Astrocyte (in vitro differentiated cells and primary cell): ENCODE measurements around the gene OCA2. TPM values are rescaled to one million over a fixed set of nuclear protein-coding genes. Genes with fewer than 3 reads are reported as not detected.
"Not testable (repeated sequence)": the region's sequence is repeated elsewhere in the genome, so short reads cannot be mapped to it uniquely, and the experiment has no call there.

ENCODE experiments used
- DNase-seq: peaks from one replicate; pipeline ENCODE4 v3.0.0-alpha.2; 2010; ENCODE audit warnings: low read depth
- FAIRE-seq: peaks from 2 replicates; lab custom pipeline; 2011; peaks lifted over from hg19 to GRCh38; lab: Jason Lieb, UNC
- H2AFZ ChIP-seq: 2 replicates; pipeline ENCODE4 v1.6.0; 2012; ENCODE audit warnings: low read depth, low read length, inconsistent platforms
- H3K27ac ChIP-seq: 2 replicates; pipeline ENCODE4 v1.5.1; 2011; ENCODE audit warnings: low read depth, low read length, inconsistent platforms
- H3K27me3 ChIP-seq: 2 replicates; pipeline ENCODE4 v1.6.0; 2011; ENCODE audit warnings: low read length, inconsistent platforms; ENCODE audit not compliant: insufficient read depth
- H3K36me3 ChIP-seq: 2 replicates; pipeline ENCODE4 v1.5.1; 2011; ENCODE audit warnings: low read length, inconsistent platforms; ENCODE audit not compliant: insufficient read depth
- H3K4me1 ChIP-seq: 2 replicates; pipeline ENCODE4 v1.5.1; 2011; ENCODE audit warnings: low read length, inconsistent platforms; ENCODE audit not compliant: insufficient read depth
- H3K4me2 ChIP-seq: 2 replicates; pipeline ENCODE4 v1.6.0; 2012; ENCODE audit warnings: low read length, inconsistent platforms
- H3K4me3 ChIP-seq: 2 replicates; pipeline ENCODE4 v1.5.1; 2011; ENCODE audit warnings: low read depth, mild to moderate bottlenecking, low read length, inconsistent platforms; ENCODE audit not compliant: insufficient read depth
- H3K79me2 ChIP-seq: 2 replicates; pipeline ENCODE4 v1.6.0; 2012; ENCODE audit warnings: mild to moderate bottlenecking, low read length, inconsistent platforms; ENCODE audit not compliant: insufficient read depth
- H3K9ac ChIP-seq: 2 replicates; pipeline ENCODE4 v1.6.0; 2012; ENCODE audit warnings: mild to moderate bottlenecking, low read length, inconsistent platforms
- H3K9me3 ChIP-seq: 2 replicates; pipeline ENCODE4 v1.5.1; 2012; ENCODE audit warnings: low read depth, mild to moderate bottlenecking, low read length, inconsistent platforms; ENCODE audit not compliant: insufficient read depth
- H4K20me1 ChIP-seq: 2 replicates; pipeline ENCODE4 v1.6.0; 2012; ENCODE audit warnings: low read length, inconsistent platforms; ENCODE audit not compliant: insufficient read depth
- H3K27ac Mint-ChIP-seq: one replicate; pipeline ENCODE4 v1.8.0; 2021; ENCODE audit warnings: mild to moderate bottlenecking, mixed read lengths; ENCODE audit not compliant: unreplicated experiment
- H3K27me3 Mint-ChIP-seq: one replicate; pipeline ENCODE4 v1.8.0; 2021; ENCODE audit warnings: low read depth, mixed read lengths; ENCODE audit not compliant: unreplicated experiment
- H3K36me3 Mint-ChIP-seq: one replicate; pipeline ENCODE4 v1.8.0; 2021; ENCODE audit warnings: low read depth, mixed read lengths; ENCODE audit not compliant: unreplicated experiment
- H3K4me1 Mint-ChIP-seq: one replicate; pipeline ENCODE4 v1.8.0; 2021; ENCODE audit warnings: low read depth, mixed read lengths; ENCODE audit not compliant: unreplicated experiment
- H3K4me3 Mint-ChIP-seq: one replicate; pipeline ENCODE4 v1.8.0; 2021; ENCODE audit warnings: mild to moderate bottlenecking, moderate library complexity, mixed read lengths; ENCODE audit not compliant: unreplicated experiment
- H3K9me3 Mint-ChIP-seq: one replicate; pipeline ENCODE4 v1.8.0; 2021; ENCODE audit warnings: mild to moderate bottlenecking, mixed read lengths; ENCODE audit not compliant: unreplicated experiment
- EZH2 ChIP-seq: IDR thresholded peaks from 2 replicates; pipeline ENCODE4 v1.6.1; 2012; ENCODE audit warnings: mild to moderate bottlenecking, low read length, inconsistent platforms; ENCODE audit not compliant: insufficient read depth
- total RNA-seq: library from RNA; stranded (reverse); gene quantifications from 2 replicates; pipeline ENCODE4 v1.2.1, GENCODE V29; 2021
- TF ChIP-seq, protein P1 (sequence below): IDR thresholded peaks from 2 replicates; pipeline ENCODE4 v1.5.1; 2011; ENCODE audit warnings: low read depth, mild to moderate bottlenecking, inconsistent platforms, low read length, moderate library complexity; ENCODE audit not compliant: insufficient read depth

Gene OCA2
- total RNA-seq, 1 donor from 2014 or later, result 2.9 TPM

DNA sequence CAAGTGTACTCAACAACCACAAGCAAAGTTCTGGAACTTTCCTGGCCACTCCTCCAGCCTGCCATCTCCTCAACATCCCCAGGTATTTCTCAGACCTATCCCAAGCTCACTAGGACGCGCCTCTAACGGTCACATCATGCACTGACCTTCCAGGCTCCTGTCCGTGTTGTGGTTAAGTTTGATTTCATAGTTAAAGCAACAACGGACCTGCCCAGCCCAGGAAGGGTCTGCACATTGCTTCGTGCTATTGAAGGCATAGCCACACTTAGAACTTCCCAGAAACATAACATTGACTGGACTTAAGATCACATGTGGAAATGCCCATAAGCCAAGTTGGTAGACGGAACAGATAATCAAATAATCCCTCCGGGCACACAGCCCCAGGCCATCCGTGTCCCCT is 85.1 kb downstream of the OCA2 start:
- Histone ChIP-seq H3K4me3 (no peak overlapping the region), H4K20me1 (no peaks in the 10 kb centered on the region), H3K9ac (no peak overlapping the region), H2AFZ (no peak overlapping the region), H3K9me3 (no peaks in the 10 kb centered on the region), H3K36me3 (no peaks in the 10 kb centered on the region), H3K27ac (no peak overlapping the region), H3K4me1 (no peaks in the 10 kb centered on the region), H3K27me3 (no peaks in the 10 kb centered on the region), H3K79me2 (no peaks in the 10 kb centered on the region), H3K4me2 (no peak overlapping the region)
- H3K4me1 Mint-ChIP-seq, result no peaks in the 10 kb centered on the region
- TF ChIP-seq EZH2, result no peak
- TF ChIP-seq, protein P1, sequence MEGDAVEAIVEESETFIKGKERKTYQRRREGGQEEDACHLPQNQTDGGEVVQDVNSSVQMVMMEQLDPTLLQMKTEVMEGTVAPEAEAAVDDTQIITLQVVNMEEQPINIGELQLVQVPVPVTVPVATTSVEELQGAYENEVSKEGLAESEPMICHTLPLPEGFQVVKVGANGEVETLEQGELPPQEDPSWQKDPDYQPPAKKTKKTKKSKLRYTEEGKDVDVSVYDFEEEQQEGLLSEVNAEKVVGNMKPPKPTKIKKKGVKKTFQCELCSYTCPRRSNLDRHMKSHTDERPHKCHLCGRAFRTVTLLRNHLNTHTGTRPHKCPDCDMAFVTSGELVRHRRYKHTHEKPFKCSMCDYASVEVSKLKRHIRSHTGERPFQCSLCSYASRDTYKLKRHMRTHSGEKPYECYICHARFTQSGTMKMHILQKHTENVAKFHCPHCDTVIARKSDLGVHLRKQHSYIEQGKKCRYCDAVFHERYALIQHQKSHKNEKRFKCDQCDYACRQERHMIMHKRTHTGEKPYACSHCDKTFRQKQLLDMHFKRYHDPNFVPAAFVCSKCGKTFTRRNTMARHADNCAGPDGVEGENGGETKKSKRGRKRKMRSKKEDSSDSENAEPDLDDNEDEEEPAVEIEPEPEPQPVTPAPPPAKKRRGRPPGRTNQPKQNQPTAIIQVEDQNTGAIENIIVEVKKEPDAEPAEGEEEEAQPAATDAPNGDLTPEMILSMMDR, result no peak
- H3K27me3 Mint-ChIP-seq, result peaks cover 12% of the 10 kb centered on the region
- no peak for DNase-seq
- H3K36me3 Mint-ChIP-seq, result no peaks in the 10 kb centered on the region
- no peak overlapping the region for H3K4me3 Mint-ChIP-seq
- FAIRE-seq, result no peak
- H3K9me3 Mint-ChIP-seq, result peaks cover 6% of the 10 kb centered on the region
- no peak overlapping the region for H3K27ac Mint-ChIP-seq

DNA sequence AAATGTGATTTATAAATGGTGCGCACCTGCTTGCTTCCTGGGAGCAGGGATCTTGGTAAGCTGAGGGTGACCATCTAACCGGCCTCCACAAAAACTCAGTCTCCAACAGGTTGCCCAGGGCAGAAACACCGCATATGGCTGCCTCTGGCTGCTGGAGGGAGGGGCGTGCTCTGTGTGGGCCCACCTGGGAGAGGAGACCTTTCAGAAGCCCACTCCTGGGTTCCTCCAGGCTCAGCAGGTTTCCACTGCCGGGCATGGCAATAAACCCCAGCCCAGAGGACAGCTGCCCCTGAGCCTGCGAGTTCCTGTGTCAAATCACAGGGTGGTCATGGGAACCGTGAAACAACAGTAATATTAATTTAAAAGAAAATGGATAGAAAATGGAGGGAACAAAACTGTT is 85.6 kb downstream of the OCA2 start:
- Mint-ChIP-seq H3K27ac (no peak overlapping the region), H3K27me3 (peaks cover 7% of the 10 kb centered on the region), H3K9me3 (peaks cover 6% of the 10 kb centered on the region), H3K36me3 (peaks cover 1% of the 10 kb centered on the region), H3K4me1 (no peaks in the 10 kb centered on the region), H3K4me3 (no peak overlapping the region)
- no peaks in the 10 kb centered on the region for H3K36me3 ChIP-seq
- H3K9ac ChIP-seq, result no peak overlapping the region
- H3K79me2 ChIP-seq, result no peaks in the 10 kb centered on the region
- no peak overlapping the region for H2AFZ ChIP-seq
- no peak for TF ChIP-seq EZH2
- TF ChIP-seq, protein P1, result no peak
- H4K20me1 ChIP-seq, result no peaks in the 10 kb centered on the region
- DNase-seq (no peak), FAIRE-seq (no peak)
- no peak overlapping the region for H3K4me3 ChIP-seq
- no peaks in the 10 kb centered on the region for H3K27me3 ChIP-seq
- no peaks in the 10 kb centered on the region for H3K4me1 ChIP-seq
- H3K9me3 ChIP-seq, result no peaks in the 10 kb centered on the region
- H3K27ac ChIP-seq, result no peak overlapping the region
- no peak overlapping the region for H3K4me2 ChIP-seq

DNA sequence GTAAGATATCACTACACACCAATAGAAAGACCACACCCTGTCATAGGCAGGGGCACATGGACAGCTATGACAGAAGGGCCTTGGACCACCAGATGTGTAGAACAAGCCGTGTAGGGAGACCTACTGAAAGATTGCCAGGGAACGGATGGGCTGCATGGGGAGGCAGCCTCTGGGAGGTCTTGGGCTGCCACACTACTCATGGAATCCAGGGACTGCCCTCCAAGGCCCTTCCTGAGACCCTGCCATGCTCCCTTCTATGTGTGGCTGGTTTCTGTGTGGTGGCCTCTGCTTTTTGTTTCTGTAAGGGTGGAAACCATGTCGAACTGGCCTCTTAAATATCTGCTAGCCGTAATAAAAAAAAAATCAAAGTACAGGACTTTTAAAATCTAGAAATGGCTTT is 86.9 kb downstream of the OCA2 start:
- no peak overlapping the region for H3K4me2 ChIP-seq
- no peak for TF ChIP-seq EZH2
- TF ChIP-seq, protein P1, result no peak
- H3K4me1 Mint-ChIP-seq, result no peaks in the 10 kb centered on the region
- peaks cover 2% of the 10 kb centered on the region for H3K36me3 Mint-ChIP-seq
- H2AFZ ChIP-seq, result no peak overlapping the region
- FAIRE-seq, result no peak
- no peak overlapping the region for H3K27ac ChIP-seq
- H3K27me3 ChIP-seq, result no peaks in the 10 kb centered on the region
- H3K4me1 ChIP-seq, result no peaks in the 10 kb centered on the region
- no peak overlapping the region for H3K4me3 ChIP-seq
- H3K79me2 ChIP-seq, result no peaks in the 10 kb centered on the region
- no peaks in the 10 kb centered on the region for H4K20me1 ChIP-seq
- DNase-seq, result no peak
- peaks cover 4% of the 10 kb centered on the region for H3K27me3 Mint-ChIP-seq
- no peak overlapping the region for H3K27ac Mint-ChIP-seq
- no peaks in the 10 kb centered on the region for H3K9me3 ChIP-seq
- H3K36me3 ChIP-seq, result no peaks in the 10 kb centered on the region
- H3K9ac ChIP-seq, result no peak overlapping the region
- H3K9me3 Mint-ChIP-seq, result peaks cover 6% of the 10 kb centered on the region
- no peak overlapping the region for H3K4me3 Mint-ChIP-seq

DNA sequence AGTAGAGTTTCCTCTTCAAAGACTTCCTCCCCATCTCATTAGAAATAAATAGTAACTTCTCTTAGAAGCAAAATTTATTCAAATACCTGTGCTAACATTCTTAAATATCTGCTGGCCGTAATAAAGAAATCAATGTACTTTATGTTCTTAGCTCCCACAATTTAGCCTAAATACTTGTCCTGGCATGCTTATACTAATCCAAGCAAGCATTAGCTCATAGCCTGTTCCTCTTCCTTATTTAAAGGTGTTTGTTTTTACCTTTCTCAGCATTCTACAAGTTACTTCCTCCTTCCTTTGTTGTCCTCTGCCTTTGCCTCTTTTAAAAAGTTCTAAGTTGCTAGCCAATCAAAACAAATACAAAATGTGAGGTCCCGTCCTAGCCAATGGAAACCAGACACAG is 90.9 kb downstream of the OCA2 start:
- H3K4me3 ChIP-seq, H4K20me1 ChIP-seq, H3K9me3 ChIP-seq, H3K36me3 ChIP-seq, H3K27ac ChIP-seq, H3K79me2 ChIP-seq, H3K4me1 ChIP-seq, H3K4me1 Mint-ChIP-seq, DNase-seq, H3K4me2 ChIP-seq, H3K9ac ChIP-seq, H3K9me3 Mint-ChIP-seq, H3K36me3 Mint-ChIP-seq, H3K4me3 Mint-ChIP-seq, H3K27me3 ChIP-seq, H3K27ac Mint-ChIP-seq, FAIRE-seq, H2AFZ ChIP-seq, H3K27me3 Mint-ChIP-seq: not testable (repeated sequence)
